ENCODE measurements around the gene NOXA1. TPM values are rescaled to one million over a fixed set of nuclear protein-coding genes. Genes with fewer than 3 reads are reported as not detected.
"Not testable (repeated sequence)": the region's sequence is repeated elsewhere in the genome, so short reads cannot be mapped to it uniquely, and the experiment has no call there.

NOXA1 gene, protein sequence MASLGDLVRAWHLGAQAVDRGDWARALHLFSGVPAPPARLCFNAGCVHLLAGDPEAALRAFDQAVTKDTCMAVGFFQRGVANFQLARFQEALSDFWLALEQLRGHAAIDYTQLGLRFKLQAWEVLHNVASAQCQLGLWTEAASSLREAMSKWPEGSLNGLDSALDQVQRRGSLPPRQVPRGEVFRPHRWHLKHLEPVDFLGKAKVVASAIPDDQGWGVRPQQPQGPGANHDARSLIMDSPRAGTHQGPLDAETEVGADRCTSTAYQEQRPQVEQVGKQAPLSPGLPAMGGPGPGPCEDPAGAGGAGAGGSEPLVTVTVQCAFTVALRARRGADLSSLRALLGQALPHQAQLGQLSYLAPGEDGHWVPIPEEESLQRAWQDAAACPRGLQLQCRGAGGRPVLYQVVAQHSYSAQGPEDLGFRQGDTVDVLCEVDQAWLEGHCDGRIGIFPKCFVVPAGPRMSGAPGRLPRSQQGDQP
- 0.55 and 0.75 TPM in 2 replicates for total RNA-seq (2014; rRNA removed; shearing (Covaris generic))
- polyA plus RNA-seq (2015; cell fraction: cytosol; rRNA removed): 0.15 and 0.94 TPM in 2 replicates
- 9.0 and 23.1 TPM in 2 replicates for polyA plus RNA-seq (2015; cell fraction: nucleus; rRNA removed)

GRCh38 chr9:137422604-137423513 is at the start of gene NOXA1, which contains the start of gene EXD3:
Gene NOXA1 (plus strand): TSS chr9:137423393. CDS start chr9:137423530, 137 bp downstream.
Gene EXD3 (minus strand): TSS chr9:137423162. CDS start chr9:137395357, 27,805 bp downstream.
- in situ Hi-C loops (cut with HindIII; ENCODE audit: low pct_unique_long_range_greater_than_20kb, low sequenced_read_pairs): no loop called here
- DNase-seq (ENCODE audit: low read depth, low spot score): peak; percentile 92

DNA sequence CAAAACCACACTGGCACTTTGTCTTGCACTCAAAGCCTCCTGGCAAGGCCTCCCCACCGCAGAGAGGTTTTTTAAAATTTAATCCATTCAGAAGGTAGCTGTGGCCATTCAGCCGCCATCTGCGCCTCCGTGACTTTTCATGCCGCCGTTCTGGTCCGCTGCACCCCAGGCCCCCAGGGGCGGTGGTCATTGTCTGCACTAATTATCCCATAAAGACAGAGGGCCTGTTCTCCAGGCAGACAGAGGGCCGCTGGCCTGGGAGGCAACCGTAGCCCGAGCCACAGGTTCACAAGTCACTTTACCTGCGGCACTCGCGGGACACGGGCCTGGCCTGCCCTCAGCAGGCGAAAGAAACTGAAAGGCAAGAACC is 49.6 kb upstream of the NOXA1 start:
- in situ Hi-C loops (cut with HindIII; ENCODE audit: low pct_unique_long_range_greater_than_20kb, low sequenced_read_pairs): no loop called here
- DNase-seq (ENCODE audit: low read depth, low spot score): no peak

DNA sequence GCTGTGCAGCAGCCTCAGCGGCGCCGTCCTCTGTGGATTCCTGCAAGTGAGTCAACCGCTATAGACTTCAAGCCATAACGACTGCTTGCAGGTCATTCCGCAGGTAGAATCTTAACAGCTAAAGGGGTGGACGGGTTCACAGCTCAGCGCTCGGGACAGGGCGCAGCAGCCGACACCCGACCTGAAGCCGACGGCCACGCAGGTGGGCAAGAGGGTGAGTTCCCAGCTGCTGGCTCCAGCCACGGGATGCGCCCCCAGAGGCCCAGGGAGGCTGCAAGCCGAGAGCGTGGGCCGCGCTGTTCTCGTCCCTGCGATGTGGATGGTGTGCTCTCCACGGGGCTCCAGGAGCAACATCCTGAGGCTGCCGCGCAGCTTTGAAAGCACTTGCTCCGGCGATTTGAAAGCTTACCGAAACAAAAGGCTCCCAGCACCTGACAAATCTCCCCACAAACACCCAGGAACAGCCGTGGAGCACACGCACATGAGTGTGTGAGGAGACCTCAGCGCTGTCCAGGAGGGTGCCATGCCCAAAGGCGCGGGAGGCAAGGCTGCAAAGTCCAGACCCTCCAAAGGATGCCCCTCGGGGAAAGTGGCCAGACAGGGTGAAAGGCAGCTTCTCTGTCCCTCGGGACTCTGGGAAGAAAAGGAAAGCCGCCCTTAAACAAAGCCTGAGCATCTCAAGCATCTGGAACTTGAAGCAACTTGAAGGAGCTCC is 48.9 kb upstream of the NOXA1 start:
- no peak for DNase-seq (ENCODE audit: low read depth, low spot score)
- in situ Hi-C loops (cut with HindIII; ENCODE audit: low pct_unique_long_range_greater_than_20kb, low sequenced_read_pairs): no loop called here

GRCh38 chr9:137375321-137376058 is 47.7 kb upstream of the NOXA1 start:
- in situ Hi-C loops (cut with HindIII; ENCODE audit: low pct_unique_long_range_greater_than_20kb, low sequenced_read_pairs): no loop called here
- DNase-seq (ENCODE audit: low read depth, low spot score): no peak

- no peak for DNase-seq (ENCODE audit: low read depth, low spot score)
- in situ Hi-C loops (cut with HindIII; ENCODE audit: low pct_unique_long_range_greater_than_20kb, low sequenced_read_pairs): no loop called here
Observed at GRCh38 chr9:137376386-137376785, 46.8 kb upstream of the NOXA1 start.

DNA sequence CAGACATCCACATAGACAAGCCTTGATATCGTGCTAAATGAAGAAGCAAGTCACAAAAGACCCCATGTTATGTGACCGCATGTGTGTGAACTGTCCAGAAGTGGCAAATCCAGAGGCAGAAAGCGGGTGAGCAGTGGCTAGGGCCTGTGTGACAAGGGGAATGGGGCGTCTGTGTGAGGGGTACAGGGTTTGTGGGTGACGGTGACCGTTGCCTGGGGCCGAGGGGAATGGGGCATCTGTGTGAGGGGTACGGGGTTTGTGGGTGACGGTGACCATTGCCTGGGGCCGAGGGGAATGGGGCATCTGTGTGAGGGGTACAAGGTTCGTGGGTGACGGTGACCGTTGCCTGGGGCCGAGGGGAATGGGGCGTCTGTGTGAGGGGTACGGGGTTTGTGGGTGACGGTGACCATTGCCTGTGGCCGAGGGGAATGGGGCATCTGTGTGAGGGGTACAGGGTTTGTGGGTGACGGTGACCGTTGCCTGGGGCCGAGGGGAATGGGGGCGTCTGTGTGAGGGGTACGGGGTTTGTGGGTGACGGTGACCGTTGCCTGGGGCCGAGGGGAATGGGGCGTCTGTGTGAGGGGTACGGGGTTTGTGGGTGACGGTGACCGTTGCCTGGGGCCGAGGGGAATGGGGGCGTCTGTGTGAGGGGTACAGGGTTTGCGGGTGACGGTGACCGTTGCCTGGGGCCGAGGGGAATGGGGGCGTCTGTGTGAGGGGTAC is 44.3 kb upstream of the NOXA1 start:
- in situ Hi-C loops (cut with HindIII; ENCODE audit: low pct_unique_long_range_greater_than_20kb, low sequenced_read_pairs): not testable (repeated sequence)

GRCh38 chr9:137379761-137380161 is 43.4 kb upstream of the NOXA1 start:
- no peak for DNase-seq (ENCODE audit: low read depth, low spot score)
- in situ Hi-C loops (cut with HindIII; ENCODE audit: low pct_unique_long_range_greater_than_20kb, low sequenced_read_pairs): no loop called here

More for the DNA sequence above, 44.3 kb upstream of the NOXA1 start:
- DNase-seq (ENCODE audit: low read depth, low spot score): not testable (repeated sequence)

DNA sequence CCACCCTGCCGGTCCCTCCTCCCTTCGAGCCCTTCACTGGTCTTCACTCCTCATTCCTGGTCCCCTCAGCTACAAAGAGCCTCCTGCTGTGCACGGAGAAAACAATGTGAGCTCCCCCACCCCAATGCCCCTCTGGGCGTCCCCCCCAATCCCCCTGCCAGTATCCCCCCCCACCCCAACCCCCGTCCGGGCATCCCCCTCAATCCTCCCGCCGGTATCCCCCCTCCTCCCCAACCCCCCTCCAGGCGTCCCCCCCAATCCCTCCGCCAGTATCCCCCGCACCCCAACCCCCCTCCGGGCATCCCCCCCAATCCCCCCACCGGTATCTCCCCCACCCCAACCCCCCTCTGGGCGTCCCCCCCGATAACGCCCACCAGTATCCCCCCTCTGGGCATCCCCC is 43.0 kb upstream of the NOXA1 start:
- DNase-seq (ENCODE audit: low read depth, low spot score): no peak
- in situ Hi-C loops (cut with HindIII; ENCODE audit: low pct_unique_long_range_greater_than_20kb, low sequenced_read_pairs): no loop called here

GRCh38 chr9:137380606-137381005 is 42.6 kb upstream of the NOXA1 start:
- in situ Hi-C loops (cut with HindIII; ENCODE audit: low pct_unique_long_range_greater_than_20kb, low sequenced_read_pairs): no loop called here
- no peak for DNase-seq (ENCODE audit: low read depth, low spot score)

GRCh38 chr9:137381501-137382443 is 41.4 kb upstream of the NOXA1 start:
- DNase-seq (ENCODE audit: low read depth, low spot score): no peak
- in situ Hi-C loops (cut with HindIII; ENCODE audit: low pct_unique_long_range_greater_than_20kb, low sequenced_read_pairs): no loop called here

GRCh38 chr9:137382444-137383080 is 40.6 kb upstream of the NOXA1 start:
- DNase-seq (ENCODE audit: low read depth, low spot score): no peak
- in situ Hi-C loops (cut with HindIII; ENCODE audit: low pct_unique_long_range_greater_than_20kb, low sequenced_read_pairs): no loop called here

DNA sequence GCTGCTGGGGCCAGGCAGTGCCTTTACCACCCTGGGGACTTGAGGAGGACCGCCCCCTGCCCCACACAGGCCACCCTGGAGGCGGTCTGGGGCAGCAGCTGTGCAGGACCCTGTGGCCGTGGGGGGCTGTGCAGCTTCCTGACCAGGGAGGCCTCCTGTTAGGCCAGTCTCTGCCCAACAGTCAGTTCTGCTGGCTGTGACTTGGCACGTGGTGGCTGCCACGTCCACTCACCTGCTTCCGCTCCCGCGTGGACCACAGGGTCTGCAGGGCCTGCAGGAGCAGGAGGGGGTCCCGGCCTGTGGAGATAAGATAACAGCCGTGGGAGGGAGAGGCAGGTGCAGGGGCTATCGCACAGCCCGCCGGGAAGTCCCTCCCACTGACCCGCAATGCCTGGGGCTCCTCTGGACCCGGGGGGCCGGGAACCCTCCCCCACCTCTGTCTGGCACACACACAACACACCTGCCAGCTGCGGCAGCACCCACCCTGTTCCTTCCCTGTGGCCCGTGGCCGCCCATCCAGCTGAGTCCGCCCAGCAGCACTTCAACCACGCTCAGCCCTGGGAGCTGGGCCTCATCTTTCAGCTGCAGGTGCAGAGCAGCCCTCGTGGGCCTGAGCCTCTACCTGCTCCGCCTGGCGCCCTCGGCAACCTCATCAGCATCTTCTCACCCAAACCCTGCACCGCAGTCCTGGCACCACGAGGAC is 40.0 kb upstream of the NOXA1 start:
- DNase-seq (ENCODE audit: low read depth, low spot score): no peak
- in situ Hi-C loops (cut with HindIII; ENCODE audit: low pct_unique_long_range_greater_than_20kb, low sequenced_read_pairs): no loop called here

DNA sequence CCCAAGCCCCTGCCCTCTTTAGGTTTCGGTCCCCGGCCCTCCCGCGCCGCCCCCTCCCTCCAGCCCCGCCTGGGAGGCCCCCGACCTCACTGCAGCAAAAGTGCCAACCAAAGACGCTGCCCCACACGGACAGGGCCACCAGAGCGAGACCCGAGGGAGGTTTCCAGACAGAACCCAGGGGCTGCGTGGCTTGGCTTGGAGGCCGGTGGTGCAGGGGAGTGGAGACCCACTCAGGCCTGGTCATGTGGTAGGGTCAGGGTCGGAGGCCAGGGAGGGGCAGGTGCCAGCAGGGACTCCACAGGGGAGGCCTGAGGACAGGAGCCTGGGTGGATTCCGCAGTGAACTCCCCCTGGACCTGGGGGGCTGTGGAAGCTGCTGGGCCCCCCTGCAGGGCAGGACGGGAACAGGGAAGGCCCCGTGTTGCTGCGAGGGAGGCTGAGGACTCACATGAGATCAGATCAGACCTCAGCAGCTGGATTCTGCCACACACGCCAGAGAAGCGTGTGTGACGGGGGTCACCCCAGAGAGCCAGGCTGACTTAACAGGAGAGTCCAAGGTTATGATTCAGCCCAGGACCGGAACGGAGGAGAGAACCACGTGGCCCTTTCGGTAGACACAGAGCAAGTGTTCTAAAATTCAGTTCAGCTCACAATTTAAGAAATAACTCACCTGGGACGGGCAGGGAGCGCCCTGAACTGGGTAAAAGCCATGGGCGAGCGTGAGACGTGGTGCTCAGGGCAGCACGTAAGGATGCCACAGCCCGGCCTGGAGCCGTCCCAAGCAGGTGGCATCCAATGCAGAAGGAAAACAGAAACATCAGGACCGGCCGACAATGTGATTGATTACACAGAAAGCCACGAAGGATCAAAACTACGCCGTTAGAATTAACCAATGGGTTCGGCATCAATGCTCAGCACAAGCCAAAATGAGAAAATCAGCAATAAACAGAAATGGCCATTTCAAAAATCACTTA is 39.1 kb upstream of the NOXA1 start:
- DNase-seq (ENCODE audit: low read depth, low spot score): no peak
- in situ Hi-C loops (cut with HindIII; ENCODE audit: low pct_unique_long_range_greater_than_20kb, low sequenced_read_pairs): no loop called here
